Tongue (tissue), 2 donors: ENCODE data around the gene TMEM26. TPM values are rescaled to one million over a fixed set of nuclear protein-coding genes. Genes with fewer than 3 reads are reported as not detected.

Source experiments
- DNase-seq: peaks from one replicate; pipeline ENCODE4 v3.0.0-alpha.2; 2015
- total RNA-seq: library from RNA; depleted of rRNA; stranded (reverse); fragments of >200 nt; gene quantifications from one replicate; pipeline ENCODE4 v1.2.3, GENCODE V29; 2014

TMEM26 gene
- 7.4 TPM for total RNA-seq

DNA sequence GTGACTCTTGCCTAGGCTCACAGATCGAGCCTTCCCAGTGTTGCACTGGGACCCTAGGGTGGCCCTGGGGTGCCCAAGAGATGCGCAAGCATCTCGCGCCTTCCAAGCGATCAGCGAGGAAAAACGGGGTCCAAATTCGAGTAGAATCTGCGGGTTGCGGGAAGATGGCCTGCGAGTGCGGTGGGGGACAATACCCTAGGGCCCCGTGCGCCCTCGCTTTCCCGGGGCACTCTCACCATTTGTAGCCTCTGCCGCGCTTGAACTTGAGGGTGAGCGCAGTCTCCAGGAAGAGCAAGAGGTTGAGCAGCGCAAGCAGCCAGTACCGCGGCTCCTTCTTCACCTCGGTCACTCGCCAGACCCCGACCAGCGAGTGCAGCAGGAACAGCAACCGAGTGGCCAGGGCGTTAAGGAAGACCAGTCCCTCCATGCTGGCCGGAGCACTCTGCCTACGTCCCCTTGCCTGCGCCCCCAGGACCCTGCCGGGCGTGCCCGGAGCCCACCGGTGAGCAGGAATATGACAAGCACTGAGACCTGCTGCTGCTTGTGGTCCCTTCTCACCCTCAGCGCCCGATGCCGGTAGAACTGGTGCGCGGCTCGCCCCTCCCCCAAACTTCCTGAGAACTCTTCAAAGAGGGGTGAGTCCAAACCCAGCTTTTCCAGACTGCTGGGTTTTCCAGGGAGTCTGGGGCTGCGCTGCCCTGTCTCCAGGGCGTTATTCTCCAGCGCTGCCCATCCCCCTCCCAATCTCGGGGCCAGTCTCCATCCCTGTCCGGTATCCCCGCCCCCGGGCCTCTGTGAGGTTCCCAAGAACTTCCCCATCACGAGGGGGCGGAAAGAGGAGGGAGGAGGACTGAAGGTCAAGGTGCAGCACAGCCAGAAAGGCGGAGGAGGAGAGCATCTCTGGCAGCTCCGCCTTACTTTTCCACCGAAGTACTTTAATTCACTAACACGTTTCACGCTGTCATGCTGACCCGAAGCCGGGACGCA, at the start of gene TMEM26:
TMEM26 (minus strand) TSS at position 727 of the 987 bp plus-strand sequence; CDS start at position 427, 300 bp downstream.
- DNase-seq, result peak; percentile 82

GRCh38 chr10:61500460-61500859, 47.3 kb upstream of the TMEM26 start:
- DNase-seq, result no peak

DNA sequence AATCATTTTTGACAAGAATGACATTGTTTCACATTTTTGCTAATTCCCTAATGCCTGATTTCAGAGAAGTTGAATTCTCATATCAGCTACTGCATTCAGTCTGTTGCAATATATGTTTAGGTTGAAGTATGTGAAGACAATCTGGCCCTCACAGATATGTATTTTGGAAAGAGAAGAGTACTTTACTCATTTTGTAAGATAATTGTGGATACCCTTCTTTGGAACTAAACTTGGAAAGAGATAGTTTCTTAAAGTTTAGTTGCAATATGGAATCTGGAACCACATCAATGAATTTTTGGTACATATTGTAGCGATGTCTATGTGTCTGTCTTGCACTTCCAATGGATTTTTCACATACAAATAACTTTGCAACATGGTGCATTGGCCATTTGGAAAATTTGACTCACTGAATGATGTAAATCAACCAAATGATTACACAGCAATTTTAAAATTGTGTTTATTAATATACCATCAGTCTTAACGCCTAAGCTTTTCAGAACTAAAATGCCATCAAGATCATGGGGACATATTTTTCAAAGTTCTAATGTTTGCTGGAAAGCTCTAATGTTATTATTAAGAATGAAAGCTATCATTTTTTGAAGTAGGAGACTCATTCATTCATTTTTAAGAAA, 39.3 kb upstream of the TMEM26 start:
- no peak for DNase-seq

DNA sequence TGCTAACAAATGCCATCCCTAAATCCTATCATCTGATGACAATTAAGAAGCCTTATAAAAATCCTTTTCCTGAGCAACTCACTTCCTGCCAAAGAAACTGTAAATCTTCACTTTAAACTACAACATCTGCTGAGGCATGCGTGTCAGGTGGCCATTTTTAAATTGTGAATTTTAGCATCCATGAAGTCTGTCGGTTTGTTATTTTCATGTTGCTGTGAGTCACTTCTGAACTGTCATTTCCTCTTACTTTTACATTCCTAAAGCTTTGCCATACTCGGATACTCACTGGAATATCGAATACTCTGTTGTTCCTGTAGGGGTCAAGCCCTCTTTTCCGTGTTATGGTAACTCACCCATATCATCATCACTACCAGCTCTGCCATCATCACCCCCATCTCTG, 34.3 kb upstream of the TMEM26 start:
- no peak for DNase-seq

- no peak for DNase-seq
These were observed 33.7 kb upstream of the TMEM26 start for GRCh38 chr10:61486738-61487396.

- no peak for DNase-seq
These were observed 33.1 kb upstream of the TMEM26 start for GRCh38 chr10:61486251-61486650.

- no peak for DNase-seq
These were observed 28.4 kb upstream of the TMEM26 start for GRCh38 chr10:61481597-61481996.

- no peak for DNase-seq
These were observed 27.0 kb upstream of the TMEM26 start for GRCh38 chr10:61480208-61480607.

DNA sequence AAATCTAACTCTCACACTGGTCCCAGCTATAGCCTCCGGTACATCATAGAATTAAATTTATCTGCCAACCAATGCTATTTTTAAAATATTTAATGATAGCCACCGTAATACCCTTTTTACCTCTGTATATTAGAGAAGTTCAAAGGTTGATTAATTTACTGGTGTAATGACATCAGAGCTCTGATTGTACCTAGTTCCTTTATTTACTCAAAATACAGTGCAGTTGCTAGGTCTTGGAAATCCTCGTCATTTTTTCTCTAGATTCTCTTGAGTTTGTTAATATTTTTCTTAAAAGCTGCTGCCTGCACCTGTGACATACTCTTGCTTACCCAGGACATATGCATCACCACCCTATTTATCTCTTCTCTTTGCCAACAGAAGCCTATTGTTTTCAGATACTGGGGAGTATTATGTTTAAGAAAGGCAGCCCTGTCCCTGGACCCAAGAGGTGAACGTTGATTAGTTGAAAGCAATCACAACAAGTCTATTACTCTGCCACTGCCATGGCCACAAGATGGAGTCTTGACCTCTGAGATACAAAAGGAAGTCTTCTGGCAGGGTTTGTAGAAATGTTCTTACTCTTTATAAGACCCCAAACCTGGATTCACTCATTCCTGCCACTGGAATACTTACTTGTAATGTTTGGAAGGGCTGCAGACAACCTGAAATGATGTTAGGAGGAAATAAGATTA, 25.6 kb upstream of the TMEM26 start:
- no peak for DNase-seq

DNA sequence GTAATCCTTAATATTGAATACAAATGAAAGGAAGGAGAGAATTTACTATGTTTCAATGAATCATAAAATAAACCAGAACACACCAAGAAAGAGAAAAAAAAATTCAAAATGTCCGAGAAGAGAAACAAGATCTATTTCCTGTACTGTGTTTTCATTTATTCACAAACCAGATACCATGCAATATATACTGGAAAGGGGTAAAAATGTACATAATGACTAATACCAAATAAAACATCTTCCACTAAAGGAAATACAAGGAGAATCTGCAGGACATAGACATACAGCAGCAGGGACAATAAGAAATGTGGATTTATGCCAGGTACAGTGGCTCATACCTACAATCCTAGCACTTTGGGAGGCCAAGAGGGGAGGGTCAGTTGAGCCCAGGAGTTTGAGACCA, 24.3 kb upstream of the TMEM26 start:
- no peak for DNase-seq

DNA sequence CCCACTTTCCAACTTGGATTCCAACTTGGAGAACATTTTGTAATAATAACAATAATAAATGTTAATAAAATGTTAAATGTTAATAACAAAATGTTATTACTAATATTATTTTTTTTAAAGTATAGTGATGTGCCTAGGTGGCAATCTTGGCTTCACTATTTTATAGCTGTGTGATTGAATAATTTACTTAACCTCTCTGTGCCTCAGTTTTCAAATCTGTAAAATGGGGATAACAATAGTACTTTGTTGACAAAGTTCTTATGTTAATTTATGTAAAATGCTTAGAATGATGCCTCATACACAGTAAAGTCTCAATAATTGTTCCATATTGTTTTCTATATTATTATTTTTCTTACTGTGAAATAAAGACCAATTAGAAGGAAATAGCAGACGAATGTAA, 23.3 kb upstream of the TMEM26 start:
- no peak for DNase-seq

DNA sequence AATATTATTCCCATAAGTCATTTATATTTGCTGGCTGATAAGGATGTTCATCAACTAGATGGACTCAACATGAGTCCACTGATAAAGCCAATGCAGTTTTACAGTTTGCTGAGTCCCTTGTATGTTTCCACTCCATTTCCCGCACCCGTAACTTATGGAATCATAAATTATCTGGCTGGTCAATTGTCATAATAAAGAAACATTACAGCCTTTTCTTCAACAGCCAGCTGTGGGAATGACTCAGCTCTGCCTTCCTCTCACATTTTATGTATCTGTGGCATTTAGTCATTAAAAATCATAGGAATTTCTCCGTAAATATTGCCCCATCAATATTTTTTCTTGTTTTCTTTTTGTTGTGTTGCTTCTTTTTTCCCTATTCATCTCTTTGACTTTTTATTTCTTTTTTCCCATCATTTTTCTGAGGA, 22.3 kb upstream of the TMEM26 start:
- no peak for DNase-seq

GRCh38 chr10:61472090-61472674, 19.0 kb upstream of the TMEM26 start:
- DNase-seq, result no peak

GRCh38 chr10:61471491-61471890, 18.3 kb upstream of the TMEM26 start:
- no peak for DNase-seq

GRCh38 chr10:61470740-61471139, 17.6 kb upstream of the TMEM26 start:
- no peak for DNase-seq

DNA sequence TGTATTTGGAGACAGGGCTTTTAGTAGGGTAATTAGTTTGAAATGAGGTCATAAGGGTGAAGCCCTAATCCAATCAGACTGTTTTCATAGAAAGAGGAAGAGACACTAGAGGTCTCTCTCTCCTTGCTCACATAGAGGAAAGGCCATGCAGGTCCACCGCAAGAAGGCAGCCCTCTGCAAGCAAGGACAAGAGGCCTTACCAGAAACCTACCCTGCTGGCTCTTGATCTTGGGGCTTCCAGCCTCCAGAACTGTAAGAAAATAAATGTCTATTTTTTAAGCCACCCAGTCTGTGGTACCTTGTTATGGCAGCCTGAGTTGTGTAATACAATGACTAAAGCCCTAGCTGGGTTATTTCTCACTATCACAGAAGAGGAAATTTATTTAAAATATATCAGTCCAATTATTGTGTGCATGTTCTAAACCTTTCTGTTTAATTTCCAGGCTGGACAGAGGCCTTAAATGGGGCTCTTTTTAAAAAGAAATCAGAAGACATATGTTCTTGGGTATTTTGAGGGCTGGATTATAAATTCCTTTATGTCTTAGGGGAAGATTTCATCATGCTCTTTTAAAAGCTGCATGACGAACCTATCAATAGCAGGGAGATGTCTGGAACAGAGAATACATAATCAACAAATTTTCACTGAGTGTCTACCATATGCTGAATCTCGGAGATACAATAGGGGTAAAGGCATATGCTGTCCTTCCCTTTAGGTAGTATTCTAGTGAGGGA, 12.9 kb upstream of the TMEM26 start:
- no peak for DNase-seq

DNA sequence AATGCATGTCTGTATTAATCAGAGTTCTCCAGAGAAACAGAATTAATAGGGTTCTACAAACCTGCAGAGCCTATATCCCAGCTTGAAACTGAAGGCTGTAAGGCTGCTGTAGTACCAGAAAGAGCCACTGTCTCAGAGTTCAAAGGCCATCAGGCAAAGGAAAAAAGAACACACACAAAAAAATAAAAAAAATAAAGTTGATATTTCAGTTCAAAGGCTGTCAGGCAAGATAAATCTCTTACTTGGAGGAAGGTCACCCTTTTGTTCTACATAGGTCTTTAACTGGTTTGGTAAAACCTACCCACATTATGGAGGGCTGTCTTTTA, 12.0 kb upstream of the TMEM26 start:
- no peak for DNase-seq

DNA sequence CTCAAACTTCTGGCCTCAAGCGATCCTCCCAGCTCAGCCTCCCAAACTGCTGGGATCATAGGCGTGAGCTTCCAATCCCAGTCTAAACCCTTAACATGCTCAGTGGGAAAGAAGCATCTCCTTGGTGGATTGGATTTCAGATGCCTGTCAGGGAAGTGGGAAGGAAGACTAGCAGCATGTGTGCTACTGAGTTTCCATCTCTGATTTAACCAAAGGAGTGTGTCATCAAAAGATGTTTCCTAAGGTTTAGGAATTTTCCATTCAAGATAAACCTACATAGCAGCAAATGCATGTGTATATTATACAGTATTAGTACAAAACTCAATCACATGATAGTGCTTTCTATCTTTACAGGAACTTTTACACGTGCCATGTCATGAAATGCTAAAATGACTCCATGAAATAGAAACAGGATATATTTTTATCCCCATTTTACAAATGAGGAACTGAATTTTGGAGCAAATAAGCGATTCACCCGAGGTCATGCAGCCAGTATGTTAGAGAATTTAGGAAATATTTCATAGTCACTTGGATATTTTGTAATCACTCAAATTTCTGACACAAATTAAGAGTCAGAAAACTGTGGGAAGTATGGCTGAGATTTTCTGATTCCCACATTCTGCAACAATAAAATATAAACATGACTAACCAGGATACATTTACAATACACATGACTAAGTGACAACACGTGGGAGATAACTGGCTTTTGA, 11.4 kb upstream of the TMEM26 start:
- DNase-seq, result no peak

- DNase-seq, result peak; percentile 84
These were observed 10.1 kb upstream of the TMEM26 start for GRCh38 chr10:61463035-61463909.

DNA sequence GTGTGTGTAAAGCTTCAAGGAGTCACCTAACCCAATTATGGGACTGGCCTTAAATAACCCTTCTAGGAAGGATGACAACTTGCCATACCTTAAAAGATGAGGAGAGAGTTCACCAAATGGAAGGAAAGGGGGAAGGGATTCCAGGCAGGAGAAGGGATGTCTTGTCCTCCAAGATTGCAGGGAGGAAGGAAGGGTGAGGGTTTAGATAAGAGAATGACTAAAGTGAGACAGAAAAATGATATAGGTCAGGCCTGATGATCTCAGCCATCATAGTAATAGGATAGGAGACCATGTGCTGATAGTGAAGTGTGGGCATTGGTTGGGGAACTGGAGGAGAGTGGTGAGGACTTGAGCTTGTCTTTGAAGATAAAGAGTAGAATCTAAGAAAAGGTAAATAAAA, 7.7 kb upstream of the TMEM26 start:
- no peak for DNase-seq
